ENCODE data around the gene CCT5.

Gene CCT5

GRCh38 chr5:10213316-10213715 lies 36.8 kb upstream of the CCT5 start:
- TF ChIP-seq CTCF (IDR thresholded peaks at IDR 0.05; ENCODE audit: poor library complexity, severe bottlenecking), result no peak
- H3K36me3 ChIP-seq (ENCODE audit: low read depth), result no peaks in the 10 kb centered on the region

GRCh38 chr5:10214041-10214440 lies 36.0 kb upstream of the CCT5 start:
- DNase-seq (ENCODE audit: low spot score) (no peak), ATAC-seq (ENCODE audit: low read depth) (peak; percentile 33; the same call in 2 of the 3 replicates)
- H3K27me3 ChIP-seq (ENCODE audit: insufficient read depth, poor library complexity, severe bottlenecking), result no peaks in the 10 kb centered on the region
- no peaks in the 10 kb centered on the region for H3K9me3 ChIP-seq (ENCODE audit: severe bottlenecking)
- H3K36me3 ChIP-seq (ENCODE audit: low read depth), result no peaks in the 10 kb centered on the region
- H3K4me3 ChIP-seq (ENCODE audit: severe bottlenecking), result no peak overlapping the region
- H3K4me1 ChIP-seq (ENCODE audit: insufficient read depth, poor library complexity, severe bottlenecking), result peaks cover 3% of the 10 kb centered on the region
- TF ChIP-seq CTCF (IDR thresholded peaks at IDR 0.05; ENCODE audit: poor library complexity, severe bottlenecking), result no peak
- no peak overlapping the region for H3K27ac ChIP-seq (ENCODE audit: poor library complexity, severe bottlenecking)

More at GRCh38 chr5:10213316-10213715, 36.8 kb upstream of the CCT5 start:
- H3K27ac ChIP-seq (ENCODE audit: poor library complexity, severe bottlenecking), result no peak overlapping the region
- peaks cover 3% of the 10 kb centered on the region for H3K4me1 ChIP-seq (ENCODE audit: insufficient read depth, poor library complexity, severe bottlenecking)
- H3K4me3 ChIP-seq (ENCODE audit: severe bottlenecking), result no peak overlapping the region
- no peaks in the 10 kb centered on the region for H3K27me3 ChIP-seq (ENCODE audit: insufficient read depth, poor library complexity, severe bottlenecking)
- no peaks in the 10 kb centered on the region for H3K9me3 ChIP-seq (ENCODE audit: severe bottlenecking)
- DNase-seq (ENCODE audit: low spot score) (no peak), ATAC-seq (ENCODE audit: low read depth) (no peak)

GRCh38 chr5:10215366-10215765 lies 34.7 kb upstream of the CCT5 start:
- ATAC-seq (ENCODE audit: low read depth), result no peak
- TF ChIP-seq CTCF (IDR thresholded peaks at IDR 0.05; ENCODE audit: poor library complexity, severe bottlenecking), result no peak
- H3K27ac ChIP-seq (ENCODE audit: poor library complexity, severe bottlenecking), result no peak overlapping the region
- peaks cover 3% of the 10 kb centered on the region for H3K4me1 ChIP-seq (ENCODE audit: insufficient read depth, poor library complexity, severe bottlenecking)
- DNase-seq (ENCODE audit: low spot score), result no peak
- no peak overlapping the region for H3K4me3 ChIP-seq (ENCODE audit: severe bottlenecking)
- H3K27me3 ChIP-seq (ENCODE audit: insufficient read depth, poor library complexity, severe bottlenecking), result no peaks in the 10 kb centered on the region
- no peaks in the 10 kb centered on the region for H3K9me3 ChIP-seq (ENCODE audit: severe bottlenecking)
- H3K36me3 ChIP-seq (ENCODE audit: low read depth), result no peaks in the 10 kb centered on the region

- Histone ChIP-seq H3K27me3 (ENCODE audit: insufficient read depth, poor library complexity, severe bottlenecking) (no peaks in the 10 kb centered on the region), H3K4me3 (ENCODE audit: severe bottlenecking) (no peak overlapping the region), H3K36me3 (ENCODE audit: low read depth) (no peaks in the 10 kb centered on the region), H3K4me1 (ENCODE audit: insufficient read depth, poor library complexity, severe bottlenecking) (peaks cover 3% of the 10 kb centered on the region), H3K27ac (ENCODE audit: poor library complexity, severe bottlenecking) (no peak overlapping the region), H3K9me3 (ENCODE audit: severe bottlenecking) (no peaks in the 10 kb centered on the region)
- DNase-seq (ENCODE audit: low spot score) (no peak), ATAC-seq (ENCODE audit: low read depth) (no peak)
- no peak for TF ChIP-seq CTCF (IDR thresholded peaks at IDR 0.05; ENCODE audit: poor library complexity, severe bottlenecking)
Measured at GRCh38 chr5:10216107-10216506, 34.0 kb upstream of the CCT5 start.

GRCh38 chr5:10218658-10219057 lies 31.4 kb upstream of the CCT5 start:
- DNase-seq (ENCODE audit: low spot score) (no peak), ATAC-seq (ENCODE audit: low read depth) (no peak)
- no peaks in the 10 kb centered on the region for H3K27me3 ChIP-seq (ENCODE audit: insufficient read depth, poor library complexity, severe bottlenecking)
- no peak for TF ChIP-seq CTCF (IDR thresholded peaks at IDR 0.05; ENCODE audit: poor library complexity, severe bottlenecking)
- no peaks in the 10 kb centered on the region for H3K9me3 ChIP-seq (ENCODE audit: severe bottlenecking)
- no peaks in the 10 kb centered on the region for H3K36me3 ChIP-seq (ENCODE audit: low read depth)
- H3K4me3 ChIP-seq (ENCODE audit: severe bottlenecking), result no peak overlapping the region
- peaks cover 3% of the 10 kb centered on the region for H3K4me1 ChIP-seq (ENCODE audit: insufficient read depth, poor library complexity, severe bottlenecking)
- no peak overlapping the region for H3K27ac ChIP-seq (ENCODE audit: poor library complexity, severe bottlenecking)
